Gastrocnemius medialis (tissue), 4 donors: Measurements from ENCODE around the gene MYCN.

Experiments used
- POLR2A ChIP-seq, 2 donors: fragments of 450-650 bp; IDR thresholded peaks; one replicate each; pipeline ENCODE4 v1.6.1; 2017; ENCODE audit warnings: antibody characterized with exemption in 2 of 2, mild to moderate bottlenecking in 2 of 2, moderate library complexity in 2 of 2
- TF ChIP-seq, protein P1 (sequence below), 5 experiments: fragments of 450-650 bp in 3 of 5; fragments of 200-600 bp in 2 of 5; sonication (generic) in 2 of 5; IDR thresholded peaks in 4 of 5; conservative IDR thresholded peaks in 1 of 5; 1 replicate in 4 of 5; 2 replicates in 1 of 5; pipeline ENCODE4 v1.5.1; 2016 to 2019; ENCODE audit warnings: antibody characterized with exemption in 5 of 5, mild to moderate bottlenecking in 3 of 5, moderate library complexity in 3 of 5

DNA sequence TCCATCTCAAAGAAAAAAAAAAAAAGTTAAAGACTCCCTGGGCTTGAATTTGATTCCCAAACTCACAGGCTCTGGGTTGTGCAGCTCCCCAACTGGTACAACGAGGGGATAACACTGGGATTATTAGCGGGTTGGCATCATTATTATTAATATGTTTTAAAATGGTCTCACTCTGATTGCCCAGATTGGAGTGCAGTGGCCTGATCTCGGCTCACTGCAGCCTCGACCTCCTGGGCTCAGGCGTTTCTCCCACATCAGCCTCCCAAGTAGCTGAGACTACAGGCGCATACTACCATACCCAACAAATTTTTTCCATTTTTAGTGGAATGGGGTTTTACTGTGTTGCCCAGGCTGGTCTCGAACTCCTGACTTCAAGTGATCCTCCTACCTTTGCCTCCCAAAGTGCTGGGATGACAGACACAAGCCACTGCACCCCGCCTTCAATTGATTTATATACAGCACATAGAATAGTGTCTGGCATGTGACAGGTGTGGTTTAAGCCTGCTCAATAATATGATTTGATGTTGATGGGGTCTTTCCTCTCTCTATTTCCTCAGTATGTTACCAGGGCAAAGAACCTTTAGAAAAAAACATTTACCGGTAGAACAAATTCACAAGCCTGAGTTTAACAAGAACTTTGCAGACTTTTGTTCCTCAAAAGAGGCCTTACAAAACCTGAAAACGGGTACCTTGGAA is 12.2 kb downstream of the MYCN start:
- TF ChIP-seq POLR2A (IDR thresholded peaks at IDR 0.05) = no peak
- TF ChIP-seq, protein P1, sequence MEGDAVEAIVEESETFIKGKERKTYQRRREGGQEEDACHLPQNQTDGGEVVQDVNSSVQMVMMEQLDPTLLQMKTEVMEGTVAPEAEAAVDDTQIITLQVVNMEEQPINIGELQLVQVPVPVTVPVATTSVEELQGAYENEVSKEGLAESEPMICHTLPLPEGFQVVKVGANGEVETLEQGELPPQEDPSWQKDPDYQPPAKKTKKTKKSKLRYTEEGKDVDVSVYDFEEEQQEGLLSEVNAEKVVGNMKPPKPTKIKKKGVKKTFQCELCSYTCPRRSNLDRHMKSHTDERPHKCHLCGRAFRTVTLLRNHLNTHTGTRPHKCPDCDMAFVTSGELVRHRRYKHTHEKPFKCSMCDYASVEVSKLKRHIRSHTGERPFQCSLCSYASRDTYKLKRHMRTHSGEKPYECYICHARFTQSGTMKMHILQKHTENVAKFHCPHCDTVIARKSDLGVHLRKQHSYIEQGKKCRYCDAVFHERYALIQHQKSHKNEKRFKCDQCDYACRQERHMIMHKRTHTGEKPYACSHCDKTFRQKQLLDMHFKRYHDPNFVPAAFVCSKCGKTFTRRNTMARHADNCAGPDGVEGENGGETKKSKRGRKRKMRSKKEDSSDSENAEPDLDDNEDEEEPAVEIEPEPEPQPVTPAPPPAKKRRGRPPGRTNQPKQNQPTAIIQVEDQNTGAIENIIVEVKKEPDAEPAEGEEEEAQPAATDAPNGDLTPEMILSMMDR (IDR thresholded peaks at IDR 0.05 in 4 of 5, conservative IDR thresholded peaks at IDR 0.05 in 1 of 5) = no peak
